HepG2 (cell line): ENCODE data around the gene SEM1. TPM values are rescaled to one million over a fixed set of nuclear protein-coding genes. Genes with fewer than 3 reads are reported as not detected.

Experiments
- BRD4 ChIP-seq: sonication (generic); formaldehyde crosslinking; IDR thresholded peaks from 2 replicates; pipeline ENCODE4 v1.4.0; 2020; ENCODE audit warnings: missing genetic modification reagents
- CBFB ChIP-seq: sonication (generic); formaldehyde crosslinking; IDR thresholded peaks from 2 replicates; pipeline ENCODE4 v1.4.0; 2020; ENCODE audit warnings: missing genetic modification reagents
- FOXA1 ChIP-seq, 2 experiments: fragments of 450-650 bp in 1 of 2; sonication (generic) in 1 of 2; formaldehyde crosslinking in 1 of 2; IDR thresholded peaks; 2 replicates each; pipeline versions ENCODE4 v1.4.0 to v1.6.1; 2016 to 2020; ENCODE audit warnings: missing genetic modification reagents in 1 of 2
- GATAD2A ChIP-seq: IDR thresholded peaks from 2 replicates; pipeline ENCODE4 v1.6.1; 2016
- KAT8 ChIP-seq: IDR thresholded peaks from 2 replicates; pipeline ENCODE4 v1.6.1; 2016; ENCODE audit warnings: missing genetic modification reagents, missing compliant biosample characterization
- MAF1 ChIP-seq: sonication (generic); formaldehyde crosslinking; IDR thresholded peaks from 2 replicates; pipeline ENCODE4 v1.5.0; 2020; ENCODE audit warnings: missing genetic modification reagents, borderline replicate concordance
- NFYC ChIP-seq: IDR thresholded peaks from 2 replicates; pipeline ENCODE4 v1.6.1; 2016; ENCODE audit warnings: missing genetic modification reagents, missing compliant biosample characterization
- NR2C2 ChIP-seq: sonication (generic); formaldehyde crosslinking; IDR thresholded peaks from 2 replicates; pipeline ENCODE4 v1.4.0; 2020; ENCODE audit warnings: missing genetic modification reagents, mild to moderate bottlenecking, moderate library complexity, borderline replicate concordance
- NR2F2 ChIP-seq: IDR thresholded peaks from 2 replicates; pipeline ENCODE4 v1.6.1; 2012; ENCODE audit warnings: low read depth, inconsistent platforms, borderline replicate concordance
- POLR2A ChIP-seq, 2 experiments: IDR thresholded peaks; 2 replicates each; pipeline ENCODE4 v1.6.1; 2011; ENCODE audit warnings: low read depth in 2 of 2, low read length in 2 of 2, mild to moderate bottlenecking in 1 of 2, moderate library complexity in 1 of 2; ENCODE audit not compliant: insufficient read depth in 1 of 2
- RBM39 ChIP-seq: fragments of 200-400 bp; formaldehyde crosslinking; IDR thresholded peaks from one replicate; pipeline ENCODE4 v1.6.1; 2018; ENCODE audit warnings: antibody characterized with exemption, mild to moderate bottlenecking, low read depth, low read length; ENCODE audit not compliant: poor library complexity, severe bottlenecking
- RELA ChIP-seq: sonication (generic); formaldehyde crosslinking; IDR thresholded peaks from 2 replicates; pipeline ENCODE4 v1.4.0; 2020; ENCODE audit warnings: missing genetic modification reagents
- SCMH1 ChIP-seq: sonication (generic); formaldehyde crosslinking; IDR thresholded peaks from 2 replicates; pipeline ENCODE4 v1.9.0; 2021; ENCODE audit warnings: missing genetic modification reagents, mild to moderate bottlenecking, borderline replicate concordance
- SMAD3 ChIP-seq: sonication (generic); formaldehyde crosslinking; IDR thresholded peaks from 2 replicates; pipeline ENCODE4 v1.4.0; 2020; ENCODE audit warnings: missing genetic modification reagents
- ZFP62 ChIP-seq: sonication (generic); formaldehyde crosslinking; IDR thresholded peaks from 2 replicates; pipeline ENCODE4 v1.4.0; 2020; ENCODE audit warnings: missing genetic modification reagents
- ZMYM2 ChIP-seq: sonication (generic); formaldehyde crosslinking; IDR thresholded peaks from 2 replicates; pipeline ENCODE4 v1.8.0; 2022; ENCODE audit warnings: mild to moderate bottlenecking, missing genetic modification reagents
- ZNF138 ChIP-seq: sonication (generic); formaldehyde crosslinking; IDR thresholded peaks from 2 replicates; pipeline ENCODE4 v1.5.0; 2020; ENCODE audit warnings: mild to moderate bottlenecking, low read depth, missing genetic modification reagents
- ZNF547 ChIP-seq: sonication (generic); formaldehyde crosslinking; IDR thresholded peaks from 2 replicates; pipeline ENCODE4 v1.5.1; 2020; ENCODE audit warnings: mild to moderate bottlenecking, missing genetic modification reagents
- ZNF773 ChIP-seq: sonication (generic); formaldehyde crosslinking; IDR thresholded peaks from 2 replicates; pipeline ENCODE4 v1.4.0; 2020; ENCODE audit warnings: missing genetic modification reagents, borderline replicate concordance
- ZSCAN25 ChIP-seq: sonication (generic); formaldehyde crosslinking; IDR thresholded peaks from 2 replicates; pipeline ENCODE4 v1.8.0; 2022; ENCODE audit warnings: mild to moderate bottlenecking, missing genetic modification reagents
- polyA plus RNA-seq, 8 experiments: library from polyadenylated mRNA; depleted of rRNA in 3 of 8; stranded (reverse) in 7 of 8; unstranded in 1 of 8; fragments of >200 nt; fragmentation: Illumina TruSeq in 4 of 8; extraction: Trizol in 4 of 8; gene quantifications; 2 replicates each; pipeline versions ENCODE4 v1.2.1 to v1.2.3, GENCODE V29; 2011 to 2016; ENCODE audit warnings: low read depth in 4 of 8, missing spikeins in 1 of 8, mixed read lengths in 1 of 8; ENCODE audit not compliant: insufficient read depth in 1 of 8
- total RNA-seq, 5 experiments: library from RNA; depleted of rRNA; stranded (reverse); fragments of >200 nt; fragmentation: Illumina TruSeq; extraction: Trizol; gene quantifications; 2 replicates each; pipeline ENCODE4 v1.2.3, GENCODE V29; 2016; ENCODE audit warnings: low read depth in 1 of 5
- TF ChIP-seq, protein P1 (sequence below): sonication (generic); formaldehyde crosslinking; IDR thresholded peaks from 2 replicates; pipeline ENCODE4 v1.4.0; 2020; ENCODE audit warnings: missing genetic modification reagents
- TF ChIP-seq, protein P2 (sequence below): sonication (generic); formaldehyde crosslinking; IDR thresholded peaks from 2 replicates; pipeline ENCODE4 v1.4.0; 2020; ENCODE audit warnings: missing genetic modification reagents, borderline replicate concordance
- TF ChIP-seq, protein P3 (sequence below): IDR thresholded peaks from 2 replicates; pipeline ENCODE4 v1.6.1; 2012; ENCODE audit warnings: low read depth, low read length, improper control_type of control experiment
- TF ChIP-seq, protein P4 (sequence below): sonication (generic); formaldehyde crosslinking; IDR thresholded peaks from 2 replicates; pipeline ENCODE4 v1.8.0; 2022; ENCODE audit warnings: missing genetic modification reagents, mild to moderate bottlenecking, inconsistent platforms, borderline replicate concordance
- TF ChIP-seq, protein P5 (sequence below): sonication (generic); formaldehyde crosslinking; IDR thresholded peaks from 2 replicates; pipeline ENCODE4 v1.5.0; 2020; ENCODE audit warnings: missing genetic modification reagents

Gene SEM1
- total and polyA plus RNA-seq, 2 of the 13 experiments (the other 11 are each of a cell fraction or from before 2014, with no cell fraction given) = 40.7 to 174 TPM

DNA sequence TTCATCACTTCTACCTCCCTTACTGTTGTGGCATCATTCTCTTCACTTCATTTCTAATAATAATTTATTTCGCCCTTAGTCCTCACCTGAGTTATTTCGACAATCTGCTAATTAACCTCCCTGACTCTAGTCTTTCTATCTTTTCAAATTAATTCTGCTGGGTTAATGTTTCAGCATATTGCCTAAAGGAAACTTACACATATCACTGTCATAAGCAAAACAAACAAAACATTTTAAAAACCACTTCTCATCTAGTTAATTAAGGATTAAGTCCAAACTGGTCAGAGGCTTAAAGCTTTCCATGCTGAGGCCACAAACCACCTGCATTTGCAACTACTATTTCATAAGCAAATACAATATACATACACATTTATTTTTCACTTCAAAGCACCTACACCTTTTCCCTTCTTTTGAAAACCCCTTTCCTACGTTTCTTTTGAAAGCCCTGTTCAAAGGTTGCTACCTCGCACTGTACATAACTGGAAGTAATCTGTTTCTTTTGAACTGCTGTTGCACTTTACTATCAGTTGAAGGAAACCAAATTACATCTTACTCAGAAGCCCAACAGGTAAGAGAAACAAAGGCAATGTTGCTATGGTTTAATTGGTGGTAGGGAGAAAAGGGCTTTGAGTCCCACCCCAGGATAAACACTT lies 10.3 kb downstream of the SEM1 start (continued):
- TF ChIP-seq ZNF138 (no peak), ZSCAN25 (no peak), ZNF547 (CRISPR knock-in tag) (no peak), POLR2A (IDR thresholded peaks at IDR 0.05; ENCODE audit: insufficient read depth in 1 of 2, low read depth in 2 of 2, low read length in 2 of 2) (no peak), CBFB (CRISPR knock-in tag) (no peak), ZMYM2 (CRISPR knock-in tag) (no peak), RBM39 (no peak), KAT8 (CRISPR knock-in tag) (no peak), SMAD3 (no peak), MAF1 (CRISPR knock-in tag) (no peak), GATAD2A (CRISPR knock-in tag) (peak; percentile 63), BRD4 (CRISPR knock-in tag) (no peak), SCMH1 (CRISPR knock-in tag) (no peak), FOXA1 (IDR thresholded peaks at IDR 0.05) (no peak), FOXA1 (CRISPR knock-in tag; IDR thresholded peaks at IDR 0.05) (no peak), NFYC (CRISPR knock-in tag) (no peak), NR2C2 (CRISPR knock-in tag) (no peak), NR2F2 (peak; percentile 48; the same call in 1 of the 2 replicates), ZFP62 (no peak), RELA (CRISPR knock-in tag) (no peak), ZNF773 (CRISPR knock-in tag) (no peak)
- TF ChIP-seq, protein P1, sequence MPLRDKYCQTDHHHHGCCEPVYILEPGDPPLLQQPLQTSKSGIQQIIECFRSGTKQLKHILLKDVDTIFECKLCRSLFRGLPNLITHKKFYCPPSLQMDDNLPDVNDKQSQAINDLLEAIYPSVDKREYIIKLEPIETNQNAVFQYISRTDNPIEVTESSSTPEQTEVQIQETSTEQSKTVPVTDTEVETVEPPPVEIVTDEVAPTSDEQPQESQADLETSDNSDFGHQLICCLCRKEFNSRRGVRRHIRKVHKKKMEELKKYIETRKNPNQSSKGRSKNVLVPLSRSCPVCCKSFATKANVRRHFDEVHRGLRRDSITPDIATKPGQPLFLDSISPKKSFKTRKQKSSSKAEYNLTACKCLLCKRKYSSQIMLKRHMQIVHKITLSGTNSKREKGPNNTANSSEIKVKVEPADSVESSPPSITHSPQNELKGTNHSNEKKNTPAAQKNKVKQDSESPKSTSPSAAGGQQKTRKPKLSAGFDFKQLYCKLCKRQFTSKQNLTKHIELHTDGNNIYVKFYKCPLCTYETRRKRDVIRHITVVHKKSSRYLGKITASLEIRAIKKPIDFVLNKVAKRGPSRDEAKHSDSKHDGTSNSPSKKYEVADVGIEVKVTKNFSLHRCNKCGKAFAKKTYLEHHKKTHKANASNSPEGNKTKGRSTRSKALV (CRISPR knock-in tag) = no peak
- TF ChIP-seq, protein P2, sequence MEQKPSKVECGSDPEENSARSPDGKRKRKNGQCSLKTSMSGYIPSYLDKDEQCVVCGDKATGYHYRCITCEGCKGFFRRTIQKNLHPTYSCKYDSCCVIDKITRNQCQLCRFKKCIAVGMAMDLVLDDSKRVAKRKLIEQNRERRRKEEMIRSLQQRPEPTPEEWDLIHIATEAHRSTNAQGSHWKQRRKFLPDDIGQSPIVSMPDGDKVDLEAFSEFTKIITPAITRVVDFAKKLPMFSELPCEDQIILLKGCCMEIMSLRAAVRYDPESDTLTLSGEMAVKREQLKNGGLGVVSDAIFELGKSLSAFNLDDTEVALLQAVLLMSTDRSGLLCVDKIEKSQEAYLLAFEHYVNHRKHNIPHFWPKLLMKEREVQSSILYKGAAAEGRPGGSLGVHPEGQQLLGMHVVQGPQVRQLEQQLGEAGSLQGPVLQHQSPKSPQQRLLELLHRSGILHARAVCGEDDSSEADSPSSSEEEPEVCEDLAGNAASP (CRISPR knock-in tag) = peak; percentile 21; the same call in 1 of the 2 replicates
- TF ChIP-seq, protein P3, sequence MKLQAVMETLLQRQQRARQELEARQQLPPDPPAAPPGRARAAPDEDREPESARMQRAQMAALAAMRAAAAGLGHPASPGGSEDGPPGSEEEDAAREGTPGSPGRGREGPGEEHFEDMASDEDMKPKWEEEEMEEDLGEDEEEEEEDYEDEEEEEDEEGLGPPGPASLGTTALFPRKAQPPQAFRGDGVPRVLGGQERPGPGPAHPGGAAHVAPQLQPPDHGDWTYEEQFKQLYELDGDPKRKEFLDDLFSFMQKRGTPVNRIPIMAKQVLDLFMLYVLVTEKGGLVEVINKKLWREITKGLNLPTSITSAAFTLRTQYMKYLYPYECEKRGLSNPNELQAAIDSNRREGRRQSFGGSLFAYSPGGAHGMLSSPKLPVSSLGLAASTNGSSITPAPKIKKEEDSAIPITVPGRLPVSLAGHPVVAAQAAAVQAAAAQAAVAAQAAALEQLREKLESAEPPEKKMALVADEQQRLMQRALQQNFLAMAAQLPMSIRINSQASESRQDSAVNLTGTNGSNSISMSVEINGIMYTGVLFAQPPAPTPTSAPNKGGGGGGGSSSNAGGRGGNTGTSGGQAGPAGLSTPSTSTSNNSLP = no peak
- TF ChIP-seq, protein P4, sequence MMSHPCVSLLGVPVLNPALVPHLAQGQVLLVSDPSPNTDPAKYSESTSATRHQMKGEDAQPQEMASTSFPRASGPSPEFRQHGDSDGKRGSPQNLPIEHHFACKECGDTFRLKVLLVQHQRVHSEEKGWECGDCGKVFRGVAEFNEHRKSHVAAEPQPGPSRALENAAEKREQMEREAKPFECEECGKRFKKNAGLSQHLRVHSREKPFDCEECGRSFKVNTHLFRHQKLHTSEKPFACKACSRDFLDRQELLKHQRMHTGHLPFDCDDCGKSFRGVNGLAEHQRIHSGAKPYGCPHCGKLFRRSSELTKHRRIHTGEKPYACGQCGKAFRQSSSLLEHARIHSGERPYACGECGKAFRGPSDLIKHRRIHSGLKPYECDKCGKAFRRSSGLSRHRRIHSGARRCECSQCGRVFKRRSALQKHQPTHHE = no peak
- TF ChIP-seq, protein P5, sequence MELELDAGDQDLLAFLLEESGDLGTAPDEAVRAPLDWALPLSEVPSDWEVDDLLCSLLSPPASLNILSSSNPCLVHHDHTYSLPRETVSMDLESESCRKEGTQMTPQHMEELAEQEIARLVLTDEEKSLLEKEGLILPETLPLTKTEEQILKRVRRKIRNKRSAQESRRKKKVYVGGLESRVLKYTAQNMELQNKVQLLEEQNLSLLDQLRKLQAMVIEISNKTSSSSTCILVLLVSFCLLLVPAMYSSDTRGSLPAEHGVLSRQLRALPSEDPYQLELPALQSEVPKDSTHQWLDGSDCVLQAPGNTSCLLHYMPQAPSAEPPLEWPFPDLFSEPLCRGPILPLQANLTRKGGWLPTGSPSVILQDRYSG (CRISPR knock-in tag) = no peak
